Astrocyte (in vitro differentiated cells and primary cell): Measurements from ENCODE around the gene C17orf50.

Experiments
- EZH2 ChIP-seq: IDR thresholded peaks from 2 replicates; pipeline ENCODE4 v1.6.1; 2012; ENCODE audit warnings: mild to moderate bottlenecking, low read length, inconsistent platforms; ENCODE audit not compliant: insufficient read depth
- TF ChIP-seq, protein P1 (sequence below): IDR thresholded peaks from 2 replicates; pipeline ENCODE4 v1.5.1; 2011; ENCODE audit warnings: low read depth, mild to moderate bottlenecking, inconsistent platforms, low read length, moderate library complexity; ENCODE audit not compliant: insufficient read depth

DNA sequence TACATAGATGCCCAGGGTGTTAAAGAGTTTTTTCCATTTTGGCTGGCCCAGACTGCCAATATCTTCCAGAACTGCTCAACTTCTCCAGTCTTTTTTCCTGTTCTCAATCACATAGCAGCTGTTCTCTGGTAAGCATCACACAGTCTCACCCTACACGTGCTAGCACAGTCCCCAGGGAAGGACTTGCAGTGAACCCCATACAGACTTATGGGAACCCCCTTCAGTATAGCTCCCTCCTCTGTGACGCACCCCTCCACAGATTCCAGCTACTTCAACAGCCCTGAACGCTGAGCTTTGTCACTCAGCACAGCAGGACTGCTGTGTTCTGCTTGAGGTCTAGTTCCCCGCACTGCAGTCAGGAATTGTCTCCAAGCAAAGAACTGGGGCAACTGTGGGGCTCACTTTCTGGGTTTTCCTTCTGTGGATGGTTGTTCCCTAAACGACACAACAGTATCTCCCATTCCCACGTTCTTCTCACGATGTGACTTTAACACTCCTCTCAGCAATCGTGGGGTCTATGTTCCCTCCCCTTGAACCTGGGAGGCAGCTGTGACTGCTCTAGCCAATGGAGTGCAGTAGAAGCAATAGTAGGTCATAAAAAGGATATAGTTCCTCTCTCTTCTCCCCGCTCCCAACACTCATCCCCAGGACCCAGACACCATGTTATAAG is 31.1 kb downstream of the C17orf50 start:
- no peak for TF ChIP-seq EZH2
- TF ChIP-seq, protein P1, sequence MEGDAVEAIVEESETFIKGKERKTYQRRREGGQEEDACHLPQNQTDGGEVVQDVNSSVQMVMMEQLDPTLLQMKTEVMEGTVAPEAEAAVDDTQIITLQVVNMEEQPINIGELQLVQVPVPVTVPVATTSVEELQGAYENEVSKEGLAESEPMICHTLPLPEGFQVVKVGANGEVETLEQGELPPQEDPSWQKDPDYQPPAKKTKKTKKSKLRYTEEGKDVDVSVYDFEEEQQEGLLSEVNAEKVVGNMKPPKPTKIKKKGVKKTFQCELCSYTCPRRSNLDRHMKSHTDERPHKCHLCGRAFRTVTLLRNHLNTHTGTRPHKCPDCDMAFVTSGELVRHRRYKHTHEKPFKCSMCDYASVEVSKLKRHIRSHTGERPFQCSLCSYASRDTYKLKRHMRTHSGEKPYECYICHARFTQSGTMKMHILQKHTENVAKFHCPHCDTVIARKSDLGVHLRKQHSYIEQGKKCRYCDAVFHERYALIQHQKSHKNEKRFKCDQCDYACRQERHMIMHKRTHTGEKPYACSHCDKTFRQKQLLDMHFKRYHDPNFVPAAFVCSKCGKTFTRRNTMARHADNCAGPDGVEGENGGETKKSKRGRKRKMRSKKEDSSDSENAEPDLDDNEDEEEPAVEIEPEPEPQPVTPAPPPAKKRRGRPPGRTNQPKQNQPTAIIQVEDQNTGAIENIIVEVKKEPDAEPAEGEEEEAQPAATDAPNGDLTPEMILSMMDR = no peak
